ENCODE results near the gene CEACAM8. TPM values are rescaled to one million over a fixed set of nuclear protein-coding genes. Genes with fewer than 3 reads are reported as not detected.
"Not testable (repeated sequence)": the region's sequence is repeated elsewhere in the genome, so short reads cannot be mapped to it uniquely, and the experiment has no call there.

Gene CEACAM8
- total RNA-seq, 1 donor from 2014 or later, result not detected

GRCh38 chr19:42573642-42574041 is 21.1 kb downstream of the CEACAM8 start:
- no peak for DNase-seq (ENCODE audit: low spot score)

- DNase-seq (ENCODE audit: low spot score), result no peak
Measured at GRCh38 chr19:42571116-42571515, 23.6 kb downstream of the CEACAM8 start.

DNA sequence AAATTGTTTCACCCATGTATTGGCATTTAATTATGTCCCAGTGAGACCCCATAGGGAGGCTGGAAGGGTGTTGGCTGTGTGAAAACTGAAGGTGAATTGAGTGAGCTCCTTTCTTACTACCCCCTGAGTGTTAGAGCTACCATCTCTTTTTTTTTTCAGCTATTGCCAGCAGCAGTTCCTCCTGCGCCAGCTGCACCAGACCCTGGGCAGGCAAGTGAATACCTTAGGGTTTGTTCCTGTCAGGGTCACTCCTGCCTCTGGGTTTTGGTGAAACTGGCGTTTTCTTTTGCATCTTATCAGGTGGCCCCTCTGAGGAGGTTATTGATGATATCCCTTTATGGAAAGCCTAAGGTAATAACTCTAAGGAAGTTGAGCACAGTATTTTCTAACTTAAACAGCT is 25.5 kb downstream of the CEACAM8 start:
- DNase-seq (ENCODE audit: low spot score), result no peak

DNA sequence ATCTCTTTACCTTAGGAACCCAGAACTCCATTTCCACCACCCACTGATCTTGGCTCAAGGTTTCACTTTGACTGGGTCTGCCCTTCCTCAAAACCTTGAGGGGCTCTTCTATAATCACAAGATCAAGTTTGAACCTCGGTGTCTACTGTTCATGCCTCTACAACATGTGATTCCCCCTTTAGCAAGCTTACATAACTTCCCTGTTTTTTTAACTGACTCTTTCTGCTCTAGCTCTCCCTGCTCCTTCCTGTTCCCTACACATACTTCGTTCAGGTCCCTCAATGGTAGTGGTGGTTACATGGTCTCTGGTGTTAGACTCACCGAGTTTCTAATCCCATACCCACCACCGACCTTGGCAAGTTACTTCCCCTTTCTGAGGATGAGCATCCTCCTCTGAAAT is 26.7 kb downstream of the CEACAM8 start:
- DNase-seq (ENCODE audit: low spot score), result peak; percentile 18

- DNase-seq (ENCODE audit: low spot score), result no peak
Measured at GRCh38 chr19:42567567-42567966, 27.2 kb downstream of the CEACAM8 start.

DNA sequence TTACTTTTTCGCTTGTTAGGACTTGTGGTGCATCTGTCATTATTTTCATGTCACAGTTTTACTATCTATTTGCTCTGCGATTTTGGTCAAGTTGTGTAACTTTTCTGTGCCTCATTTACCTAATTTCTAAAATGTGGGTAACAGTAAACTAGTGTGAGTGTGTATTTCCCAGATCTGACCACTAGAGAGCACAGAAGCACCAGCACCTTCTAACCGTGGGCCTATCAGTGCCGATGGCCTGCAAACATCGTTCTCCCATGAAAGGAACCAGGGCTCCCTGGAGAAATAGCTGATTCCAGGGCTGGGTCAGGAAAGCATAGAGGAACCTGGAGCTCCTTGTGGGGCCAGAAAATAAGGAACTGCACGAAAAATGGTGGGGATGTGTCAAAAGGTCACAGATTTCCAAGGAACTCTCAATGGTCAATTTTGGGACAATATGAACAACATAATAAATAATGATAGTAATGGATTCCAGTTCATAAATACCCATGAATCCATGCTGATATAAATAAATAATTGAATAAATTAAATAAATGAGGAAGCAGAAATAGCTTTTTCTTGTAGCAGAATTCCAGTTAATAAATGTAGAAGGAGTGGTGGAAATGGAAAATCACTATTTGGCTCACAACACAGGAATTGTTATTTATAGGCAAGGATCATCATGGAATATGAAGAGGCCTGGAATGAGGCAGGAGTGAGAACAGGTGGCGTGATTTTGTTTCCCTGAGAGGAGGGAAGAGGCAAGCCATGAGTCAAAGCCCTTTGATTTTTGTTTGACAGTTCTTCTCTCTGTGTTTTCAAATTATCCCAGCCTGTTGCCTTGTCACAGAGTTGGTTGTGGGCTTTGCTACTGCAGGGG is 31.1 kb downstream of the CEACAM8 start:
- DNase-seq (ENCODE audit: low spot score), result no peak

DNA sequence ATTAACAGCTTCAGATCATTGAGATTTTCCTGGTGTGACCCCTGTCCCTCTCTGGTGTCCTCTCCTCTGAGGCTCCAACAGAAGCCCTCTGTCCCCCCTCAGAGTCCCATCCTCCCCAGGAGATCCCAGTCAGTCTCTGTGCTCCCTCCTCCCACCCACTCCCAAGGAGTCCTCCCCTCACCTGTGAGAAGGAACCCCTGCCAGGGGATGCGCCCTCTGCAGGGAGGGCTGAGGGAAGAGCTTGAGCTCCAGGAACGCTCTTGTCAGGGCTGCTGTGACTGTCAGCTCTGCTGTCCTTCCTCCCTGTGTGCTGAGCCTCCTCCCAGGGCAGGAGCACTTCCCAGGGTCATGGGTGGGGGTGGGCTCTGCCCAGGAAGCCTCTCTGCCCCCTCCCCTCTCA is 33.2 kb downstream of the CEACAM8 start:
- no peak for DNase-seq (ENCODE audit: low spot score)

GRCh38 chr19:42560731-42561130 is 34.0 kb downstream of the CEACAM8 start:
- no peak for DNase-seq (ENCODE audit: low spot score)

GRCh38 chr19:42558450-42559150 is 36.1 kb downstream of the CEACAM8 start:
- no peak for DNase-seq (ENCODE audit: low spot score)

GRCh38 chr19:42557386-42557871 is 37.3 kb downstream of the CEACAM8 start:
- DNase-seq (ENCODE audit: low spot score), result not testable (repeated sequence)

DNA sequence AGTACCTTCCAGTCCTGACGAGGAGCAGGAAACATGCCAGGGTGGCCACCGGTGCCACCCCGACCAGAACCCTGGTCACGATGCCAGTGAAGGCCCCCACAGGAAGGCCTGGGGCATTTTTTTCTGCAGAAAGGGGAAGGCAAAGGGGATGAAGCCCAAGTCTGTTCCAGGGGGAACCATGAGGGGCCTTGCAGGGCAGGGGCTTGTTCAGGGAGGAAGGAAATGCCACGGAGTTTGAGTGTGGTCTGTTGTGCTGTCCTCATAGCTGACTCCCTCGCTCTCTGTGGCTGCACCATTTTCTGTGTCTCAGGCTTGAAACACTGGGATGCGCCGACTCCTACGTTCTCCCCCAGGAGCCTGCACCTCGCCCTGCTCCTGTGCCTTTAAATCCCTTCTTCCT is 38.9 kb downstream of the CEACAM8 start:
- no peak for DNase-seq (ENCODE audit: low spot score)

DNA sequence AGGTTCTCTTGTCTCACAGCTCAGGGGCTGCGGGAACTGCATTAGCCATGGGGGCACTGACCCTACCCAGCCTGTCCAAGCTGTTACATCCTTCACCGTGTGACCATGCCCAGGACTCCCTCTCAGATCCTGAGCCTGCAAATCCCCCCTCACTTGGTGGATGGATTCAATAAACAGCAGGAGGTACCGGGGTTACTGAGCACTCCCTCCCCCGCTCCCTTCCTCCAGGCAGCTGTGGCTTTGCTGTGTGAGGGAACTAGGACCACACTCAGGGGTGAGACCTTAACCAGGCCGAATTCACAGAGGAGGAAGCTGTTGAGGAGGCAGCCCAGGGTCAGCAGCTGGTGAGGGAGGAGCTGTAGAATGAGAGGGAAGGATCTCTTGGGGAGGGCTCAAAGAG is 39.4 kb downstream of the CEACAM8 start:
- DNase-seq (ENCODE audit: low spot score), result no peak

DNA sequence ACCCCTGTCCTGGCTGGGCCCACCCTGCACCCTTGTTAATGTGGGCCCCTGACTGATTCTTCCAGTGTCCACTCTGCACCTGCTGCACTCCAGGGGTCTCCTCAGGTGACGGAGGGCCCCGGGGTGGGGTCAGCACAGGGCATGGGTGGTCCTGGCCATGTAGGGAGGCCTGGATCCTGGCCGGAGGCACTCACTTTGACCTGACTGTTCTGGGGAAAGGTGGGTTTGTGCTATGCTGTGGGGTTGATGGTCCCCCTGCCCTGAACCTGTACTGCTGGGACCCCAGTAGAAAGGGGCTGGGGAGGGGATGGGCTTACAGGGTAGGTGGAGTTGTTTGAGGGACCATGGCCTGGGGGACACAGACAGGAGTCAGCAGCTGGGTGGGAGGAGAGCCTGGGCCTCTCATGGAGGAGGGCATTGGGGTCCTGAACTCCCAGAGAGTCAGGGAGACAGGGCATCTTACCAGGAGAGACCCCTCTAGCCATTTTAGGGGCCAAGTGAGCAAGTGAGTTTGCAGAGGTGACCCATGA is 40.6 kb downstream of the CEACAM8 start:
- no peak for DNase-seq (ENCODE audit: low spot score)

GRCh38 chr19:42553292-42554045 is 41.3 kb downstream of the CEACAM8 start:
- peak; percentile 30 for DNase-seq (ENCODE audit: low spot score)

- peak; percentile 31 for DNase-seq (ENCODE audit: low spot score)
Measured at GRCh38 chr19:42552086-42553065, 42.3 kb downstream of the CEACAM8 start.

- DNase-seq (ENCODE audit: low spot score), result peak; percentile 20
Measured at GRCh38 chr19:42550521-42550920, 44.2 kb downstream of the CEACAM8 start.

DNA sequence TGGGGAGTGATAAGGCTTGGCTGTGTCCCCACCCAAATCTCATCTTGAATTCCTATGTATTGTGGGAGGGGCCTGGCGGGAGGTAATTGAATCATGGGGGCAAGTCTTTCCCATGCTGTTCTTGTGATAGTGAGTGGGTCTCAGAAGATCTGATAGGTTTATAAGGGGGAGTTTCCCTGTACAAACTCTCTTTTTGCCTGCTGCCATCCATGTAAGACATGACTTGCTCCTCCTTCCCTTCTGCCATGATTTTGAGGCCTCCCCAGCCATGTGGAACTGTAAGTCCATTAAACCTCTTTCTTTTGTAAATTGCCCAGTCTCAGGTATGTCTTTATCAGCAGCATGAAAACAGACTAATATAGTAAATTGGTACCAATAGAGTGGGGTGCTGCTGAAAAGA is 45.7 kb downstream of the CEACAM8 start:
- not testable (repeated sequence) for DNase-seq (ENCODE audit: low spot score)

DNA sequence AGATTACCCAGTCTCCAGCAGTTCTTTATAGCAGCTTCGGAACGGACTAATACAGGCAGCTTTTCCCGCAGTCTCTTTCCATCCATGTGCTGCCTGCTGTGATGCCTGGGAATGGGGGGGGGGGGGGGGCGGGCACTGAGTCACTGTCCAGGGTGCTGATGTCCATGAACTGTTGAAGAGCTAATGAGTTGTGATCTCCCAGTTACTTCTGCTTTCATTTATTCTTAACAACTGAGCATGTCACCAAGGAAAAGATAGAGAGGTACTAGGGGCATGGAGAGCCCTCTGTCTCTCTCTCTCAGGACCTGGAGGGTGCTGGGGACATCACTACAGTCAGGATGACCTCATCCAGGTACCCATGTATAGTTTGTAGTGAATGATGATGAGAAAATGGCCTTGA is 46.2 kb downstream of the CEACAM8 start:
- no peak for DNase-seq (ENCODE audit: low spot score)

DNA sequence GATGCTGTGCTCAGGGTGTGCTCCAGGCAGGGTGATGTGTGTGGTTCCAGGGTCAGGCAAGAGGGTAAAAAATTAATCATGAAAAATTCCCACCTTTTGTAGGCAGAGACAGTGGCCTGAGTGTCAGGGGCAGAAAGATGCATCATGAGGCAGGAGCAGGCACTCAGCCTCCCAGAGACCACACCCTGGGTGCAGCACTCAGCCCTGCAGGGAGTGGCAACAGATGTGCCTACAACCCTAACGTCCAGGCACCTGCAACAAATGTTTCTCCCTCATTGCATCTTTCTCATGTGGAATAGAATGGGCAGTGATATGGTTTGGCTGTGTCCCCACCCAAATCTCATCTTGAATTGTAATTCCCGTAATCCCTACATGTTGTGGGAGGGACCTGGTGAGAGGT is 46.8 kb downstream of the CEACAM8 start:
- DNase-seq (ENCODE audit: low spot score), result no peak

DNA sequence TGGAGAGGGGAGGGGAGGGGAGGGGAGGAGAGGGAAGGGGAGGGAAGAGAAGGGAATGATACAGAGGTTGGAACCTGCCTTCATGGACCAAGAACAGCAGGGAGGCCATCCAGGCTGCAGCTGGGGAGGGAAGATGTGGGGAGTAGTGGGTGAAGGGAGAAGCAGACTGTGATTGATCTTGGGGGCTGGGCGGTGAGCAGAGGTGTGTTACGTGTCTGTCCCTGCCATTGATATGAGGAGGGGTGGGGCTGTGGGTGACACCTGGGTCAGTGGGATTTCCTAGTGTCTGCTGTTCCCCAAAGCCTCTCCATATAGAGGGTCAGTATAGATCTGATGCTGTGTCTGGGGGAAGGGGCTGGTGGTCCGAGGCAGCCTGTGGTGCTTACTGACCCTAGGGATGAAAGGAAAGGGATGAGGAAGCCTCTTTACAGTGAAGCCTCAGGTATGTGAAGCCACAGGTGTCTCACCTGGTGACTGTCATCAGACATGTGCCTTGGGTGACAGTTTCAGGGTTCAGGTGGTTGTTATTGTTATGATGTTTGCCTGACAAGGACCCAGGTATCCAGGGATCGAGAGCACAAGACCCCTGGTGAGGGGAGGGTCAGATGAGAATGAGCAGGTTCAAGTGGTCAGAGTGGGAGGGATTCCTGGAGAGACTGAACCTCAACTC is 47.8 kb downstream of the CEACAM8 start:
- no peak for DNase-seq (ENCODE audit: low spot score)
